ENCODE results near the gene ANAPC5. TPM values are rescaled to one million over a fixed set of nuclear protein-coding genes. Genes with fewer than 3 reads are reported as not detected.

ANAPC5 gene, protein sequence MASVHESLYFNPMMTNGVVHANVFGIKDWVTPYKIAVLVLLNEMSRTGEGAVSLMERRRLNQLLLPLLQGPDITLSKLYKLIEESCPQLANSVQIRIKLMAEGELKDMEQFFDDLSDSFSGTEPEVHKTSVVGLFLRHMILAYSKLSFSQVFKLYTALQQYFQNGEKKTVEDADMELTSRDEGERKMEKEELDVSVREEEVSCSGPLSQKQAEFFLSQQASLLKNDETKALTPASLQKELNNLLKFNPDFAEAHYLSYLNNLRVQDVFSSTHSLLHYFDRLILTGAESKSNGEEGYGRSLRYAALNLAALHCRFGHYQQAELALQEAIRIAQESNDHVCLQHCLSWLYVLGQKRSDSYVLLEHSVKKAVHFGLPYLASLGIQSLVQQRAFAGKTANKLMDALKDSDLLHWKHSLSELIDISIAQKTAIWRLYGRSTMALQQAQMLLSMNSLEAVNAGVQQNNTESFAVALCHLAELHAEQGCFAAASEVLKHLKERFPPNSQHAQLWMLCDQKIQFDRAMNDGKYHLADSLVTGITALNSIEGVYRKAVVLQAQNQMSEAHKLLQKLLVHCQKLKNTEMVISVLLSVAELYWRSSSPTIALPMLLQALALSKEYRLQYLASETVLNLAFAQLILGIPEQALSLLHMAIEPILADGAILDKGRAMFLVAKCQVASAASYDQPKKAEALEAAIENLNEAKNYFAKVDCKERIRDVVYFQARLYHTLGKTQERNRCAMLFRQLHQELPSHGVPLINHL
- total RNA-seq, result 100 to 1,000 TPM in 2 of 4 donors, 10 to 100 TPM in 2; 79.7 to 243 (median 107) TPM

DNA sequence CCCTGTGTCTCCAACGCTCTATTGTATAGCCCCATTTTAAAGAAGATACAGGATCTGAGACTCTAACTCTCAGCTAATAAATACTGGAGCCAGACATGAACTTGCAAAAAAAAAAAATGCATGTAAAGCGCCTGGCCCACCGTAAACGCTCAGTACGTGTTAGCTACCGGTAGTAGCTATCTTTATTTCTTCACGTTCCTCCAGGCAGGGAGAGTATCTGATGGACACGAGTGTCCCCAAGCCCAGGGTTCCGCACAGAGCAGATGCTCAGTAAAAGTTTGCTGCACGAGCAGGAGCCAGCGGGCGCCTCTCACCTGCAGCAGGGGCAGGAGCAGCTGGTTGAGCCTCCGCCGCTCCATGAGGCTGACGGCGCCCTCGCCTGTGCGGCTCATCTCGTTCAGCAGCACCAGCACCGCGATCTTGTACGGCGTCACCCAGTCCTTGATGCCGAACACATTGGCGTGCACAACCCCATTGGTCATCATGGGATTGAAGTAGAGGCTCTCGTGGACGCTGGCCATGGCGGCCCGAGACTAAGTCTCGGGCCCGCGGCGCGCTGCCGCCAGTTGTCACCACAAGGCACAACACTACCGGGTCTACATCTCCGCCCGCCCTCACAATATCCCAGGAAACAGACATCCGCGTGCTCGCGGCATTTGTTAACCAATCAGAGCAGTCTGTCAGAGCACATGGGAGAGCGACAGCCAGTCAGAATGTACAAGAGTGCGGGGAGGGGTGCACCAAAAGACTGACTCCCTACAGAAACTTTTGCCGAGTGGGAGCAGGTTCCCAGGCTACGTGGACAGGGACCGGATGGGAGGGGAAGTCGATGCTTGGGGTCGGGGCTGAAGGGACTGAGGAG is at the start of gene ANAPC5:
Gene ANAPC5, minus strand, starts transcription at position 592 of the 862 bp plus-strand sequence. Its CDS starts 71 bp downstream, at position 521.
- DNase-seq, result peak; percentile 91 to 94
- intact Hi-C loops (cut with DNase I; ENCODE audit: low total_unique reads), result no loop called here
- H3K27me3 ChIP-seq, result no peaks in the 10 kb centered on the region
- H3K4me3 ChIP-seq, result peak within 1 kb of the TSS; percentile 92 to 99
- peak within 1 kb of the TSS; percentile 65 to 72 for H3K27ac ChIP-seq
- H3K9me3 ChIP-seq, result no peaks in the 10 kb centered on the region
- TF ChIP-seq, protein P1, sequence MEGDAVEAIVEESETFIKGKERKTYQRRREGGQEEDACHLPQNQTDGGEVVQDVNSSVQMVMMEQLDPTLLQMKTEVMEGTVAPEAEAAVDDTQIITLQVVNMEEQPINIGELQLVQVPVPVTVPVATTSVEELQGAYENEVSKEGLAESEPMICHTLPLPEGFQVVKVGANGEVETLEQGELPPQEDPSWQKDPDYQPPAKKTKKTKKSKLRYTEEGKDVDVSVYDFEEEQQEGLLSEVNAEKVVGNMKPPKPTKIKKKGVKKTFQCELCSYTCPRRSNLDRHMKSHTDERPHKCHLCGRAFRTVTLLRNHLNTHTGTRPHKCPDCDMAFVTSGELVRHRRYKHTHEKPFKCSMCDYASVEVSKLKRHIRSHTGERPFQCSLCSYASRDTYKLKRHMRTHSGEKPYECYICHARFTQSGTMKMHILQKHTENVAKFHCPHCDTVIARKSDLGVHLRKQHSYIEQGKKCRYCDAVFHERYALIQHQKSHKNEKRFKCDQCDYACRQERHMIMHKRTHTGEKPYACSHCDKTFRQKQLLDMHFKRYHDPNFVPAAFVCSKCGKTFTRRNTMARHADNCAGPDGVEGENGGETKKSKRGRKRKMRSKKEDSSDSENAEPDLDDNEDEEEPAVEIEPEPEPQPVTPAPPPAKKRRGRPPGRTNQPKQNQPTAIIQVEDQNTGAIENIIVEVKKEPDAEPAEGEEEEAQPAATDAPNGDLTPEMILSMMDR (IDR thresholded peaks at IDR 0.05), result no peak
- TF ChIP-seq POLR2A (IDR thresholded peaks at IDR 0.05), result peak; percentile 64 to 71
- H3K36me3 ChIP-seq, result no peaks in the 10 kb centered on the region
- H3K4me1 ChIP-seq, result peaks cover 0 to 6% of the 10 kb centered on the region in 2 donors

DNA sequence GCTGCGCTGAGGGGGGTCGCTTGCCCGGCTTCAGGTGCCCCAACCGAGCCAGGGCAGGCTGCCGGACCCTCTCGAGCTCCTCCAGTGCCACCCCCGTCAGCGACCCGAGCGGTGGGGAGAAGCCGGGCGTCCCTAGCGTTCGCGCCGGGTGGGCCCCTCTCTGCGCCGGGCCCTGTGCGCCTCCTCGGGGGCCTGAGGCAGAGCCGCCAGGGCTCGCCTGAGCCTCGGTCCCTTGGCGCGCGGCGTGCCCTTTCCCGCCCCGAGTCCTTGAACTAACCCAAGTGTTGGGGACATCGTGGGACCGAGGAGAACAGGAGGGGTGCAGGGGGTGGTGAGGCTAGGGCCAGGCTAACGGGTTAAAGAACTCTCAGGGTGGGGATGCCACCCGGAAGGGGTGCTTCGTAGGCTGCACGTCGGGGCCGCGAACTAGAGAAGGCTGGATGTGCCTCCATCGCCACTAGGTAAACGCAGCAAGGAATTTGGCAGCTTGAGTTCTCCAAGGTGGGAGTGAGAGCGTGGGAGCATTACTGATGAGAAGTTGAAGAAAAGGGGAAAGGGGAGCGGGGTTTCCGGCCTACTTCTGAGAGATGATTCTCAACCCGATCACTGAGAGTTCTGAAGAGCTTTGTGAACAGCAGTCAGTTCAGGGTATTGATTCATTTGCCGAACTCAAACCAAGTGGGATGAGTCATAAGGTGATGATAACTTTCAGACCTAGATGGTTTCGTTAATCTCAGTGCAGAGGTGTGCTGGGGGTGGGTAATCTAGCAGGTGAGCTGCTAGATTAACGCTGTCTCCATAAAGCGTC is 48.3 kb upstream of the ANAPC5 start:
- H3K27me3 ChIP-seq, result no peaks in the 10 kb centered on the region
- no peaks in the 10 kb centered on the region for H3K36me3 ChIP-seq
- TF ChIP-seq POLR2A (IDR thresholded peaks at IDR 0.05), result no peak
- TF ChIP-seq, protein P1 (IDR thresholded peaks at IDR 0.05), result peak in 1 of 4 experiments; percentile 8
- intact Hi-C loops (cut with DNase I; ENCODE audit: low total_unique reads), result no loop called here
- DNase-seq, result peak in 1 of 2 donors; percentile 33
- no peaks in the 10 kb centered on the region for H3K9me3 ChIP-seq
- no peaks in the 10 kb centered on the region for H3K4me1 ChIP-seq
- H3K4me3 ChIP-seq, result peak overlapping the region; percentile 76 to 93
- peak overlapping the region; percentile 76 to 92 for H3K27ac ChIP-seq

DNA sequence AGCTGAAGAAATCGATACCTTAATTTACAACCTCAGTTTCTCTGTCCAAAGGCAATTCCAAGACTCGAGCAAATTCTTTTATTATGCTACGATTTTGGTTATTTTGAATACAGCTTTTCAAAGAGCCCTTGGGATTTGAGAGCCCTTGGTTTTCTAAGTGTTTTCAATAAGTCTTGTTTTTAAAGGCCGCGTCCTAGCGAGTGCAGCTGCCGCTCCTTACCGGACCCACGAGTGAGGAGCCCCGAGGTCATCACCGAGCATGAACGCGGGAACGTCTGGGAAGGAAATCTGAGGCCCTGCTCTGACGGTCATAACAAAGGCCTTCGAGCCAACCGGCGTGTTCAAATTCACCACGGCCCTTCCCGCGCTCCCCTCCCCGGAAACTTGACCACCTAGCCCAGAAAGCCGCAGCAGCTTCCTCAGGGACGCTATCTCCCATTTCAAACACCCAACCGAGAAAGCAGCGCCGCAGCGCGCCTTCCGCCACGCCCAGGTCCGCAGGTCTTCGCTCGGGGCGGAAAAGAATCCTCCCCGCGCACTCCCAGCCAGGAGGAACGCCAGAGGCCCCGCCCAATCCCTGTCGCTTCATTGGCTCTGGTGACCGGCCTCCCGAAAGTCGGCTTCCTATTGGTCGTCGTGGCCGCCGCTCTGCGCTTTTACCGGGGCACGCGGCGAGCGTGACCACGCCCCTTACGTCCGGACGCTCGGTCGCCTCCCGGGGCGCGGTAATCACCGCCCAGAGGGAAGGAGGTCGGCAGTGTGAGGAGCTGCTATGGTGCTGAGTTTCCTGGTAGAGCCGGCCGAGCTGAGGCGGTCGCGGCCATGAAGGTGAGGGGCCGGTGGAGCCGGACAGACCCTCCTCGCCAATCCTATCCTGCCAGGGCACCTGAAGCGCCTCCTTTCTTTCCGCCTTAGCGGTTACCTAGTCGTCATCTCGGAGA is 47.5 kb upstream of the ANAPC5 start, which contains the start of gene RNF34:
Gene RNF34, plus strand, starts transcription at position 728 of the 941 bp plus-strand sequence. Its CDS starts 95 bp downstream, at position 823.
- intact Hi-C loops (cut with DNase I; ENCODE audit: low total_unique reads), result no loop called here
- no peaks in the 10 kb centered on the region for H3K4me1 ChIP-seq
- peak within 1 kb of the TSS; percentile 76 to 93 for H3K4me3 ChIP-seq
- H3K27ac ChIP-seq, result peak within 1 kb of the TSS; percentile 76 to 92
- TF ChIP-seq, protein P1 (IDR thresholded peaks at IDR 0.05), result no peak
- peak; percentile 94 to 97 for TF ChIP-seq POLR2A (IDR thresholded peaks at IDR 0.05)
- no peaks in the 10 kb centered on the region for H3K36me3 ChIP-seq
- H3K27me3 ChIP-seq, result no peaks in the 10 kb centered on the region
- DNase-seq, result peak; percentile 98 to 99
- no peaks in the 10 kb centered on the region for H3K9me3 ChIP-seq

DNA sequence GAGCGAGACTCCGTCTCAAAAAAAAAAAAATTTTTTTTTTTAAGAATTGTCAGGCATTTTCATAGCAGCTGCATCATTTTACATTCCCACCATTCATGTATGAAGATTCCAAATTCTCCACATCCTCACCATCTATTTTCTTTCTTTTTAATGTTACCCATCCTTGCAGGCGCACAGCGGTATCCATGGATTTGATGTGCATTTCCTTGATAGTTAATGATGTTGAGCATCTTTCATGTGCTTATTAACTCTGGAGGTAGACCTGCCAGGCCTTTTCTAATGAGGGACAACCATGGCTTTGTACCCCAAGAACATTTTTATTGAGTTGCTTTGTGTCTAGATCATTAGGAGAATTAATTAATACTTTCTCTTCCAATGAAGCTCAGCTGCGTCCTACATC is 46.1 kb upstream of the ANAPC5 start:
- Histone ChIP-seq H3K4me1 (no peaks in the 10 kb centered on the region), H3K4me3 (no peak overlapping the region), H3K27me3 (no peaks in the 10 kb centered on the region), H3K36me3 (no peaks in the 10 kb centered on the region), H3K9me3 (no peaks in the 10 kb centered on the region), H3K27ac (no peak overlapping the region)
- TF ChIP-seq, protein P1 (IDR thresholded peaks at IDR 0.05), result no peak
- TF ChIP-seq POLR2A (IDR thresholded peaks at IDR 0.05), result no peak
- no peak for DNase-seq
- intact Hi-C loops (cut with DNase I; ENCODE audit: low total_unique reads), result no loop called here

Data from uterus (tissue), 4 donors.